ENCODE data around the gene ST6GALNAC4.

- TF ChIP-seq CTCF (IDR thresholded peaks at IDR 0.05; ENCODE audit: low read depth, low read length) (no peak), EZH2phosphoT487 (IDR thresholded peaks at IDR 0.05; ENCODE audit: low read depth) (no peak)
These were observed 49.2 kb downstream of the ST6GALNAC4 start for GRCh38 chr9:127867356-127868277.
